ENCODE data around the gene CATSPER4.

The CATSPER4 gene

GRCh38 chr1:26197813-26198212 is 7.4 kb downstream of the CATSPER4 start:
- no peak for DNase-seq (ENCODE audit: low read depth)
- H3K4me3 ChIP-seq (ENCODE audit: low read length): no peak overlapping the region
- no peak for TF ChIP-seq CTCF (conservative IDR thresholded peaks at IDR 0.05; ENCODE audit: low read depth, low read length)

GRCh38 chr1:26200413-26200812 is 10.0 kb downstream of the CATSPER4 start:
- no peak for DNase-seq (ENCODE audit: low read depth)
- TF ChIP-seq CTCF (conservative IDR thresholded peaks at IDR 0.05; ENCODE audit: low read depth, low read length): no peak
- H3K4me3 ChIP-seq (ENCODE audit: low read length): no peak overlapping the region

GRCh38 chr1:26203642-26204318 is 13.4 kb downstream of the CATSPER4 start:
- H3K4me3 ChIP-seq (ENCODE audit: low read length): no peak overlapping the region
- TF ChIP-seq CTCF (conservative IDR thresholded peaks at IDR 0.05; ENCODE audit: low read depth, low read length): no peak
- DNase-seq (ENCODE audit: low read depth): no peak

- no peak overlapping the region for H3K4me3 ChIP-seq (ENCODE audit: low read length)
- no peak for TF ChIP-seq CTCF (conservative IDR thresholded peaks at IDR 0.05; ENCODE audit: low read depth, low read length)
- no peak for DNase-seq (ENCODE audit: low read depth)
Measured at GRCh38 chr1:26210147-26210870, 19.9 kb downstream of the CATSPER4 start.

- TF ChIP-seq CTCF (conservative IDR thresholded peaks at IDR 0.05; ENCODE audit: low read depth, low read length): no peak
- no peak overlapping the region for H3K4me3 ChIP-seq (ENCODE audit: low read length)
- no peak for DNase-seq (ENCODE audit: low read depth)
Measured at GRCh38 chr1:26212726-26213125, 22.3 kb downstream of the CATSPER4 start.

- TF ChIP-seq CTCF (conservative IDR thresholded peaks at IDR 0.05; ENCODE audit: low read depth, low read length): no peak
- no peak overlapping the region for H3K4me3 ChIP-seq (ENCODE audit: low read length)
- DNase-seq (ENCODE audit: low read depth): no peak
Measured at GRCh38 chr1:26213335-26213905, 23.0 kb downstream of the CATSPER4 start.

Measured in retinal pigment epithelial cell (primary cell).